HEK293 (cell line): ENCODE data around the gene MERTK.

Experiments used
- CTCF ChIA-PET: fragments of 350-600 bp; formaldehyde crosslinking; extraction: SDS; loops from one replicate; lab custom pipeline; 2021; ENCODE audit warnings: antibody characterized with exemption; lab: Yijun Ruan, JAX
- POLR2A ChIA-PET: fragments of 300-600 bp; formaldehyde crosslinking; extraction: SDS; loops from one replicate; lab custom pipeline; 2020; ENCODE audit warnings: antibody characterized with exemption, inconsistent platforms; lab: Yijun Ruan, JAX
- H3K27ac ChIP-seq: fragments of 200-500 bp; sonication (Bioruptor generic); 2 replicates; pipeline ENCODE4 v1.5.1; 2014; ENCODE audit warnings: low read depth, low read length, control low read depth, inconsistent platforms; ENCODE audit errors: extremely low read depth
- H3K36me3 ChIP-seq, 2 experiments: fragments of 200-500 bp in 1 of 2; sonication (Bioruptor generic) in 1 of 2; 1 replicate in 1 of 2; 2 replicates in 1 of 2; pipeline ENCODE4 v1.5.1; 2014 to 2017; ENCODE audit warnings: inconsistent platforms in 2 of 2, low read length in 2 of 2; ENCODE audit not compliant: control insufficient read depth in 2 of 2, insufficient read depth in 1 of 2
- H3K4me1 ChIP-seq: fragments of 200-500 bp; sonication (Bioruptor generic); 2 replicates; pipeline ENCODE4 v1.5.1; 2014; ENCODE audit warnings: mild to moderate bottlenecking, low read length, inconsistent platforms; ENCODE audit not compliant: control insufficient read depth, insufficient read depth
- H3K4me3 ChIP-seq: 2 replicates; pipeline ENCODE4 v1.5.1; 2011; ENCODE audit warnings: low read depth, mild to moderate bottlenecking, control low read depth, low read length, moderate library complexity
- H3K9me3 ChIP-seq: fragments of 200-500 bp; sonication (Bioruptor generic); 2 replicates; pipeline ENCODE4 v1.5.1; 2014; ENCODE audit warnings: low read depth, low read length, inconsistent platforms; ENCODE audit not compliant: control insufficient read depth, insufficient read depth
- AEBP2 ChIP-seq: fragments of 450-650 bp; formaldehyde crosslinking; IDR thresholded peaks from 2 replicates; pipeline ENCODE4 v1.5.1; 2016; ENCODE audit warnings: missing biosample characterization, missing genetic modification characterization, borderline replicate concordance
- BCL6B ChIP-seq: fragments of 450-650 bp; formaldehyde crosslinking; IDR thresholded peaks from 2 replicates; pipeline ENCODE4 v1.5.1; 2017; ENCODE audit warnings: missing biosample characterization, missing genetic modification characterization
- GLI4 ChIP-seq: fragments of 450-650 bp; formaldehyde crosslinking; IDR thresholded peaks from 2 replicates; pipeline ENCODE4 v1.5.1; 2016; ENCODE audit warnings: missing biosample characterization, missing genetic modification characterization
- KLF17 ChIP-seq: fragments of 450-650 bp; formaldehyde crosslinking; IDR thresholded peaks from 2 replicates; pipeline ENCODE4 v1.5.1; 2016; ENCODE audit warnings: missing biosample characterization, missing genetic modification characterization
- OVOL3 ChIP-seq: fragments of 450-650 bp; formaldehyde crosslinking; IDR thresholded peaks from 2 replicates; pipeline ENCODE4 v1.5.1; 2016; ENCODE audit warnings: missing biosample characterization, missing genetic modification characterization
- SALL2 ChIP-seq: fragments of 450-650 bp; formaldehyde crosslinking; IDR thresholded peaks from 2 replicates; pipeline ENCODE4 v1.5.0; 2017; ENCODE audit warnings: missing biosample characterization, mild to moderate bottlenecking, missing genetic modification characterization, borderline replicate concordance
- TSHZ1 ChIP-seq: fragments of 450-650 bp; formaldehyde crosslinking; IDR thresholded peaks from 2 replicates; pipeline ENCODE4 v1.5.1; 2016; ENCODE audit warnings: missing biosample characterization, missing genetic modification characterization, borderline replicate concordance
- ZBTB7A ChIP-seq: fragments of 450-650 bp; formaldehyde crosslinking; IDR thresholded peaks from 2 replicates; pipeline ENCODE4 v1.5.1; 2016; ENCODE audit warnings: low read depth, missing biosample characterization, missing genetic modification characterization
- ZEB2 ChIP-seq: fragments of 450-650 bp; formaldehyde crosslinking; IDR thresholded peaks from 2 replicates; pipeline ENCODE4 v1.5.1; 2016; ENCODE audit warnings: missing biosample characterization, missing genetic modification characterization
- ZFP41 ChIP-seq: fragments of 450-650 bp; formaldehyde crosslinking; IDR thresholded peaks from 2 replicates; pipeline ENCODE4 v1.5.1; 2016; ENCODE audit warnings: missing biosample characterization, missing genetic modification characterization, borderline replicate concordance
- ZNF2 ChIP-seq: fragments of 450-650 bp; formaldehyde crosslinking; IDR thresholded peaks from 2 replicates; pipeline ENCODE4 v1.5.1; 2016; ENCODE audit warnings: missing biosample characterization, missing genetic modification characterization
- ZNF223 ChIP-seq: fragments of 450-650 bp; formaldehyde crosslinking; IDR thresholded peaks from 2 replicates; pipeline ENCODE4 v1.5.1; 2016; ENCODE audit warnings: missing biosample characterization, missing genetic modification characterization
- ZNF23 ChIP-seq: fragments of 450-650 bp; formaldehyde crosslinking; IDR thresholded peaks from 2 replicates; pipeline ENCODE4 v1.5.1; 2016; ENCODE audit warnings: missing biosample characterization, missing genetic modification characterization, borderline replicate concordance
- ZNF24 ChIP-seq: fragments of 450-650 bp; formaldehyde crosslinking; IDR thresholded peaks from 2 replicates; pipeline ENCODE4 v1.5.1; 2016; ENCODE audit warnings: missing biosample characterization, missing genetic modification characterization
- ZNF341 ChIP-seq: fragments of 450-650 bp; formaldehyde crosslinking; IDR thresholded peaks from 2 replicates; pipeline ENCODE4; 2016; ENCODE audit warnings: low read depth, missing biosample characterization, missing genetic modification characterization
- ZNF354C ChIP-seq: fragments of 450-650 bp; formaldehyde crosslinking; IDR thresholded peaks from 2 replicates; pipeline ENCODE4 v1.5.1; 2016; ENCODE audit warnings: missing biosample characterization, missing genetic modification characterization, low read depth, borderline replicate concordance
- ZNF362 ChIP-seq: fragments of 450-650 bp; formaldehyde crosslinking; IDR thresholded peaks from 2 replicates; pipeline ENCODE4 v1.5.1; 2016; ENCODE audit warnings: missing biosample characterization, missing genetic modification characterization
- ZNF416 ChIP-seq: fragments of 450-650 bp; formaldehyde crosslinking; IDR thresholded peaks from 2 replicates; pipeline ENCODE4 v1.5.1; 2016; ENCODE audit warnings: missing biosample characterization, missing genetic modification characterization
- ZNF433 ChIP-seq: fragments of 450-650 bp; formaldehyde crosslinking; IDR thresholded peaks from 2 replicates; pipeline ENCODE4 v1.5.1; 2016; ENCODE audit warnings: missing biosample characterization, missing genetic modification characterization, low read depth
- ZNF558 ChIP-seq: fragments of 450-650 bp; formaldehyde crosslinking; IDR thresholded peaks from 2 replicates; pipeline ENCODE4 v1.5.1; 2016; ENCODE audit warnings: missing biosample characterization, missing genetic modification characterization
- ZNF610 ChIP-seq: fragments of 450-650 bp; formaldehyde crosslinking; IDR thresholded peaks from 2 replicates; pipeline ENCODE4 v1.5.1; 2016; ENCODE audit warnings: missing biosample characterization, missing genetic modification characterization, borderline replicate concordance
- ZNF658 ChIP-seq: fragments of 450-650 bp; formaldehyde crosslinking; IDR thresholded peaks from 2 replicates; pipeline ENCODE4; 2016; ENCODE audit warnings: missing biosample characterization, missing genetic modification characterization
- ZNF660 ChIP-seq: fragments of 450-650 bp; IDR thresholded peaks from 2 replicates; pipeline ENCODE4 v1.5.1; 2018; ENCODE audit warnings: missing biosample characterization, mild to moderate bottlenecking, missing genetic modification characterization
- ZNF747 ChIP-seq: fragments of 450-650 bp; formaldehyde crosslinking; IDR thresholded peaks from 2 replicates; pipeline ENCODE4 v1.5.1; 2016; ENCODE audit warnings: missing biosample characterization, missing genetic modification characterization
- ZNF791 ChIP-seq: fragments of 450-650 bp; formaldehyde crosslinking; IDR thresholded peaks from 2 replicates; pipeline ENCODE4 v1.5.1; 2016; ENCODE audit warnings: missing biosample characterization, missing genetic modification characterization

The MERTK gene

GRCh38 chr2:112024896-112025491 is 126.6 kb downstream of the MERTK start:
- TF ChIP-seq ZNF2 (tag by site-specific recombination) (no peak), AEBP2 (no peak), ZNF558 (tag by site-specific recombination) (no peak), BCL6B (tag by site-specific recombination) (no peak)
- peaks cover 0 to 12% of the 10 kb centered on the region in 2 experiments; a peak in 1 of 3 replicates for H3K36me3 ChIP-seq
- ChIA-PET POLR2A (no interaction called here), CTCF (no interaction called here)
- no peak overlapping the region for H3K4me3 ChIP-seq
- peaks cover 7% of the 10 kb centered on the region for H3K4me1 ChIP-seq
- no peak overlapping the region for H3K27ac ChIP-seq
- H3K9me3 ChIP-seq, result no peaks in the 10 kb centered on the region

GRCh38 chr2:112026509-112026908 is 128.1 kb downstream of the MERTK start:
- H3K27ac ChIP-seq, result no peak overlapping the region
- no peaks in the 10 kb centered on the region for H3K9me3 ChIP-seq
- POLR2A ChIA-PET, result no interaction called here
- CTCF ChIA-PET, result no interaction called here
- no peak overlapping the region for H3K4me3 ChIP-seq
- peaks cover 0 to 12% of the 10 kb centered on the region in 2 experiments; a peak in 1 of 3 replicates for H3K36me3 ChIP-seq
- TF ChIP-seq KLF17 (tag by site-specific recombination), result no peak
- no peak for TF ChIP-seq ZNF24 (tag by site-specific recombination)
- no peak for TF ChIP-seq ZNF2 (tag by site-specific recombination)
- TF ChIP-seq ZNF223 (tag by site-specific recombination), result no peak
- no peak for TF ChIP-seq ZNF658
- TF ChIP-seq ZNF354C (tag by site-specific recombination), result no peak
- TF ChIP-seq ZBTB7A (tag by site-specific recombination), result no peak
- TF ChIP-seq ZNF433 (tag by site-specific recombination), result no peak
- no peak for TF ChIP-seq ZNF362
- TF ChIP-seq ZNF660, result no peak
- TF ChIP-seq ZNF341, result no peak
- H3K4me1 ChIP-seq, result peaks cover 7% of the 10 kb centered on the region

- H3K9me3 ChIP-seq, result no peaks in the 10 kb centered on the region
- no peak overlapping the region for H3K4me3 ChIP-seq
- no peak overlapping the region for H3K27ac ChIP-seq
- H3K36me3 ChIP-seq, result peaks cover 0 to 7% of the 10 kb centered on the region in 2 experiments; a peak in 1 of 3 replicates
- ChIA-PET CTCF (no interaction called here), POLR2A (no interaction called here)
- H3K4me1 ChIP-seq, result peaks cover 6% of the 10 kb centered on the region
- TF ChIP-seq SALL2 (tag by site-specific recombination) (no peak), ZNF660 (no peak), ZFP41 (tag by site-specific recombination) (no peak), ZNF416 (no peak), TSHZ1 (tag by site-specific recombination) (no peak), GLI4 (tag by site-specific recombination) (no peak), ZNF23 (tag by site-specific recombination) (no peak), ZNF791 (tag by site-specific recombination) (no peak), ZEB2 (tag by site-specific recombination) (no peak), OVOL3 (no peak), ZNF610 (no peak), ZNF747 (tag by site-specific recombination) (no peak)
These were observed 129.4 kb downstream of the MERTK start for GRCh38 chr2:112027767-112028166.
